Keratinocyte (primary cell): Measurements from ENCODE around the gene DHX34. TPM values are rescaled to one million over a fixed set of nuclear protein-coding genes. Genes with fewer than 3 reads are reported as not detected.

Source experiments
- DNase-seq: peaks from one replicate; pipeline ENCODE4 v3.0.0-alpha.2; 2011; ENCODE audit warnings: low read depth, missing footprints, low spot score
- FAIRE-seq: peaks from 2 replicates; lab custom pipeline; 2011; peaks lifted over from hg19 to GRCh38; lab: Jason Lieb, UNC
- H2AFZ ChIP-seq: 2 replicates; pipeline ENCODE4 v1.6.0; 2012; ENCODE audit warnings: low read length, control low read depth, inconsistent platforms; ENCODE audit not compliant: control insufficient read depth
- H3K27ac ChIP-seq: 2 replicates; pipeline ENCODE4 v1.5.1; 2011; ENCODE audit warnings: low read length; ENCODE audit not compliant: control insufficient read depth, insufficient read depth
- H3K27me3 ChIP-seq: 3 replicates; pipeline ENCODE4 v1.6.0; 2011; ENCODE audit warnings: low read length; ENCODE audit not compliant: control insufficient read depth, insufficient read depth; ENCODE audit errors: extremely low read depth
- H3K36me3 ChIP-seq, 2 experiments: 2 replicates in 1 of 2; 3 replicates in 1 of 2; pipeline ENCODE4 v1.5.1; 2011; ENCODE audit warnings: low read length in 2 of 2, mild to moderate bottlenecking in 1 of 2; ENCODE audit not compliant: control insufficient read depth in 2 of 2, insufficient read depth in 2 of 2; ENCODE audit errors: extremely low read depth in 1 of 2
- H3K4me1 ChIP-seq: 3 replicates; pipeline ENCODE4 v1.5.1; 2011; ENCODE audit warnings: low read length; ENCODE audit not compliant: control insufficient read depth, insufficient read depth; ENCODE audit errors: extremely low read depth
- H3K4me2 ChIP-seq: 3 replicates; pipeline ENCODE4 v1.6.0; 2011; ENCODE audit warnings: low read depth, low read length; ENCODE audit not compliant: control insufficient read depth, insufficient read depth; ENCODE audit errors: extremely low read depth
- H3K4me3 ChIP-seq, 3 experiments: fragments of 200-600 bp in 1 of 3; sonication (generic) in 1 of 3; 2 replicates in 2 of 3; 3 replicates in 1 of 3; pipeline ENCODE4 v1.5.1; 2011 to 2016; ENCODE audit warnings: low read length in 3 of 3, mild to moderate bottlenecking in 3 of 3, control low read depth in 2 of 3, inconsistent platforms in 1 of 3, low read depth in 1 of 3, mixed read lengths in 1 of 3, mixed run types in 1 of 3, moderate library complexity in 1 of 3; ENCODE audit not compliant: control insufficient read depth in 2 of 3, insufficient read depth in 2 of 3; ENCODE audit errors: extremely low read depth in 1 of 3
- H3K79me2 ChIP-seq: 2 replicates; pipeline ENCODE4 v1.6.0; 2012; ENCODE audit warnings: low read length; ENCODE audit not compliant: control insufficient read depth, insufficient read depth
- H3K9ac ChIP-seq: 3 replicates; pipeline ENCODE4 v1.6.0; 2011; ENCODE audit warnings: low read length; ENCODE audit not compliant: control insufficient read depth, insufficient read depth; ENCODE audit errors: extremely low read depth
- H3K9me1 ChIP-seq: 3 replicates; pipeline ENCODE4 v1.6.0; 2011; ENCODE audit warnings: low read length; ENCODE audit not compliant: control insufficient read depth, insufficient read depth; ENCODE audit errors: extremely low read depth
- H3K9me3 ChIP-seq: 2 replicates; pipeline ENCODE4 v1.5.1; 2012; ENCODE audit warnings: low read depth, low read length; ENCODE audit not compliant: control insufficient read depth
- H4K20me1 ChIP-seq: 3 replicates; pipeline ENCODE4 v1.6.0; 2011; ENCODE audit warnings: low read length; ENCODE audit not compliant: control insufficient read depth, insufficient read depth; ENCODE audit errors: extremely low read depth
- CTCF ChIP-seq, 3 experiments: IDR thresholded peaks in 1 of 3; conservative IDR thresholded peaks in 1 of 3; optimal IDR thresholded peaks in 1 of 3; 2 replicates in 2 of 3; 3 replicates in 1 of 3; pipeline versions ENCODE3 to v1.5.1; 2011; ENCODE audit warnings: low read length in 3 of 3, mild to moderate bottlenecking in 3 of 3, moderate library complexity in 2 of 3, control low read depth in 1 of 3, inconsistent platforms in 1 of 3; ENCODE audit not compliant: insufficient read depth in 2 of 3; ENCODE audit errors: extremely low read depth in 1 of 3
- EZH2 ChIP-seq: IDR thresholded peaks from one replicate; pipeline ENCODE4 v1.6.1; 2012; ENCODE audit warnings: inconsistent platforms, mild to moderate bottlenecking, low read length, moderate library complexity
- dilution Hi-C: fragments of 300-500 bp; cut with MboI; formaldehyde crosslinking; loops from one replicate; pipeline ENCODE4 v1.7.0; 2020; ENCODE audit warnings: low sequenced_read_pairs; ENCODE audit not compliant: extremely low pct_ligation_motif_present
- polyA plus RNA-seq, 5 experiments: library from polyadenylated mRNA; depleted of rRNA in 3 of 5; stranded (reverse) in 3 of 5; stranded (forward) in 1 of 5; unstranded in 1 of 5; fragments of >200 nt; gene quantifications; 1 replicate in 1 of 5; 2 replicates in 3 of 5; 3 replicates in 1 of 5; pipeline versions ENCODE4 v1.2.1 to v1.2.3, GENCODE V29; 2011 to 2012; ENCODE audit warnings: missing spikeins in 2 of 5, low read depth in 1 of 5, low replicate concordance in 1 of 5

DHX34 gene
- polyA plus RNA-seq, 1 donor (not counting 4 experiments of a cell fraction or from before 2014, with no cell fraction given) = 6.4 TPM

- no peaks in the 10 kb centered on the region for H4K20me1 ChIP-seq
- no peak overlapping the region for H3K27ac ChIP-seq
Measured at GRCh38 chr19:47312366-47313006, 36.6 kb upstream of the DHX34 start.

GRCh38 chr19:47313754-47314295 is 35.3 kb upstream of the DHX34 start:
- no peak overlapping the region for H3K4me2 ChIP-seq
- no peak overlapping the region for H3K27ac ChIP-seq
- H3K36me3 ChIP-seq = no peaks in the 10 kb centered on the region
- TF ChIP-seq CTCF (optimal IDR thresholded peaks at IDR 0.05 in 1 of 3, IDR thresholded peaks at IDR 0.05 in 1 of 3, conservative IDR thresholded peaks at IDR 0.05 in 1 of 3; ENCODE audit: extremely low read depth in 1 of 3, insufficient read depth in 2 of 3, low read length in 3 of 3) (no peak), EZH2 (no peak)
- peaks cover 3% of the 10 kb centered on the region for H3K27me3 ChIP-seq
- no peaks in the 10 kb centered on the region for H3K79me2 ChIP-seq
- no peaks in the 10 kb centered on the region for H3K9me3 ChIP-seq
- H4K20me1 ChIP-seq = no peaks in the 10 kb centered on the region
- H3K4me1 ChIP-seq = peaks cover 3% of the 10 kb centered on the region
- H3K4me3 ChIP-seq = no peak overlapping the region
- no peaks in the 10 kb centered on the region for H3K9me1 ChIP-seq
- DNase-seq (no peak), FAIRE-seq (no peak)
- H2AFZ ChIP-seq = no peak overlapping the region
- dilution Hi-C loops = no loop called here
- H3K9ac ChIP-seq = no peak overlapping the region

More at GRCh38 chr19:47312366-47313006, 36.6 kb upstream of the DHX34 start:
- Histone ChIP-seq H3K4me2 (no peak overlapping the region), H3K9me3 (no peaks in the 10 kb centered on the region), H3K36me3 (no peaks in the 10 kb centered on the region), H3K79me2 (no peaks in the 10 kb centered on the region), H3K4me1 (peaks cover 3% of the 10 kb centered on the region), H3K27me3 (peaks cover 3% of the 10 kb centered on the region), H3K9me1 (no peaks in the 10 kb centered on the region), H2AFZ (no peak overlapping the region), H3K4me3 (no peak overlapping the region), H3K9ac (no peak overlapping the region)
- no peak for TF ChIP-seq EZH2
- no peak for TF ChIP-seq CTCF (optimal IDR thresholded peaks at IDR 0.05 in 1 of 3, IDR thresholded peaks at IDR 0.05 in 1 of 3, conservative IDR thresholded peaks at IDR 0.05 in 1 of 3; ENCODE audit: extremely low read depth in 1 of 3, insufficient read depth in 2 of 3, low read length in 3 of 3)
- no peak for FAIRE-seq
- DNase-seq = no peak
- dilution Hi-C loops = no loop called here
